Colon (tissue), 2 donors: ENCODE measurements around the gene ZEB2.

Experiments
- FAIRE-seq: peaks from 2 replicates; lab custom pipeline; 2012; peaks lifted over from hg19 to GRCh38; lab: Jason Lieb, UNC
- donor health status: control.
- donor health status: control.

The ZEB2 gene

DNA sequence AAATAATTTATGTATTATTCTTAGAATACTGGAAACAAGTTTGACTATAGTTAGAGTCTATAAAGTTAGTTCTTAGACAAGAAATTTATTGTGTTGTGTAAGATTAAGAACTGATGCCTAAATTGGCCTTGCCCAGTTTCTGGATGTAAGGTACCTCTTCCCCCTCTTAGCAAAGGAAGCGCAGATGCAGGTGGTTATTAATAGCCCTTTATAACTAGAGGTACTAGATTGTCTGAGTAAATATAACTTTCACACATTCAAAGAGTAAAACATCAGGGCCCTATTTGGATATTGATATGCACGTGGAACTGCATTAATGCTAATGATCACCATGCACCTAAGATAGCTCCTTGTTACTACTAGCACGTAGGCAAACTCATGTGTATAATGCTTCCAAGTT lies 100.7 kb downstream of the ZEB2 start:
- FAIRE-seq = no peak

DNA sequence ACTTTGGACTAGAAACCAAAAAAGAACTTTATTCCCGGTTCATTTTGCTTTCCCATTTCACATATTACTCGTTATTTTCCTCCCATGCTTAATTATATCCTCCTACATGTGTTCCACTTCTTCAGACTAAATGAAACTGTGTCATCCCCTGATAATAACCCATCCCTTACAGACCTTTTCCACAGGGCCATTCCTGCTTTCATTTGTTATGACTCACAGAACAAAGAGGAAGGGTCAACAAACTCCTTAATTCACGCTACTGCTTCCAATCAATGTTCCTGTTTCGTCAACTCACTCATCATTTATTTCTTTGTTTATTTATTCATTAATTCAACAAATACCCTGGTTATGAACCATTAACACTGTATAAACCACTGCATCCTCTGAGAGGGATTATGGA lies 104.5 kb downstream of the ZEB2 start:
- no peak for FAIRE-seq

DNA sequence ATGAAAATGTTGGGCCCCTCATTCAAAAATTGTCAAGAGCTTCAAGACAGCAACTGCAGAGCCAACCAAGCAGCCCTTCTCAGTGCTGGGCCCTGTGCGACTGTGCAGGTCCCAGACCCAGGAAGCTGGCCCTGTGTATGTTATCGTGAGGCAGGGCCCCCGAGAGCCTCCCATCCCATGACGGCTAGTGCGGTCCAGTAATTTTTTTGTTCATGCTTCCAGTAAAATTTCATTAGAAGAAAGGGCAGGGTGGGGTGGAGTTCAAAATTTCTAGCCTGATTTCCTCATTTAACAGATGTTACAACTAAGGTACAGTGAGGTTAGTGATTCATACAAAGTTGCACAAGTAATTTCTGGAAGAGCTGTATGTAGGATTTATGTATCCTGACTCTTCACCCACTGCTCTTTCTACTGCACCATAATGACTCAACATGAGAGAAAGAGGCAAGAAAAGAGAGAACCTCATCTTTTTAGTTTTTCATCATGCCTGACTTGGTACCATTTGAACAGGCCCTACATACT lies 105.5 kb downstream of the ZEB2 start:
- FAIRE-seq = no peak

DNA sequence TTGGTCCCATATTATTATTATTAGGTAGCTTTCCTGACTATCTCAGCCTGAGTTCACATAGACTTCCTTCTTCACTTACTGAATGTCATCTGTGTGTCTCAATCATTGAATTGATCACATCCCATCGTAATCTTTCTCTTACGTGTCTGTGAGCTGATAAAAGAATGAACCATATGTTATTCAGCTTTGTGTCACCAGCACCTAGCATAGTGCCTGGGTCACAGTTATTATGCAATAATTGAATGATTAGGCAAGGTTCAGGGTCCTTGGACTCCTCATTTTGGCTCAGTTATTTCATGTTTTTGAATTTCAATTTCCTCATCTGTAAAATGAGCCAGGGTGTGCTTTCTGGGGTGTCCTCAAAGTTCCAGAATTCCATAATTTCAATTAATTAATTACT lies 107.2 kb downstream of the ZEB2 start:
- FAIRE-seq = no peak

DNA sequence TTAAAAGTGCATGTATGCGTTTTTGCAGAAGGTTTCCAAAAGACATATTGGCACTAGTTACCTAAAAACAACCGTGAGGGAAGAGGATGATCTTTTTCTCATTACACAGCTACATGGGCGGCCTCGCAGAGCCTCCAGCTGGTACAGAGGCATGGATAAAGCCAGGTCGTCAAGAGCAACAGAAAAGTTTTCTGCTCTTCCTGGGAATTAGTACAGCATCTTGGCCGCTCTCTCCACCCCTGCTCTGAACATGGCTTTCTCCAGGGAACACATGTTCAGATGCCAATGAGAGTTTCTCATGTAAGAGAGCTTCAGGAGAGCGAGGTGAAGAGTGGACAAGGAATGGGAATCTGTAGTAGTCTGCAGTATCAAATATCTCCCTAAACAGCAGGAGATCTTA lies 108.4 kb downstream of the ZEB2 start:
- no peak for FAIRE-seq

DNA sequence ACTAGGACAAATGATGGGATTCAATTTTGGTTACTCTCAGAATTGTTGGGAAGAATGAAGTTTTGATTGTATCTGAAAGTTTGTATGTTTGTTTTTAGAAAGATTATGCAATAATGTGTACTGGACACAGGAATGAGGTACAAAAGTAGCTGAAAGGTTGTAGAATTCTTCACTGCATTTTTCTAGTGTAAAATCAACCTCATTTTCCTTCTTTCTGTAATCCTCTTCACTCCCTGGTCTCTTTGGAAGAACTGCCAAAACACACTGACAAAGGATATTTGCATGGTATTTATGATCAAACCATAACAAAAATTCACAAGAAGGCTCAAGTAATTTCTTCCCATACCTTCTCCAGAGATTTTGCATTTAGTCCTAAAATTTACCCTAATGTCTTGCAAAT lies 110.7 kb downstream of the ZEB2 start:
- FAIRE-seq = no peak

DNA sequence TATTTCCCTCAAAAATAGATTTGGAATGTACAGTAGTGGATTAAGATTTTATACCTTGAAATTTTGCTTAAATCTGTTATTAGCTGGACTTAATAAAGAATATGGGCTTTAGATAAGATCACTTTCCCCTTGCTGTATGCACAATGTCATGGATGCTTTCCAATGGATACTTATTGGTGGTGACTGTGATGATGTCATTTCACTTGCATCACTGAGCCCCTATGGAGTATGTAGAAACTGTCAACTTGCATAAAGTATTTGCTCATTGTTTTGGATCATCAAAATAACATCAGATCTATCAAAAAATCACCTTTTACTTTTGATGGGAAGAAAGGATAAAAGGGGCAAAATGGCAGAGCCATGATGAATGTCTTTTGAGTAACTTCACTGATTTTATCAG lies 112.7 kb downstream of the ZEB2 start:
- no peak for FAIRE-seq

DNA sequence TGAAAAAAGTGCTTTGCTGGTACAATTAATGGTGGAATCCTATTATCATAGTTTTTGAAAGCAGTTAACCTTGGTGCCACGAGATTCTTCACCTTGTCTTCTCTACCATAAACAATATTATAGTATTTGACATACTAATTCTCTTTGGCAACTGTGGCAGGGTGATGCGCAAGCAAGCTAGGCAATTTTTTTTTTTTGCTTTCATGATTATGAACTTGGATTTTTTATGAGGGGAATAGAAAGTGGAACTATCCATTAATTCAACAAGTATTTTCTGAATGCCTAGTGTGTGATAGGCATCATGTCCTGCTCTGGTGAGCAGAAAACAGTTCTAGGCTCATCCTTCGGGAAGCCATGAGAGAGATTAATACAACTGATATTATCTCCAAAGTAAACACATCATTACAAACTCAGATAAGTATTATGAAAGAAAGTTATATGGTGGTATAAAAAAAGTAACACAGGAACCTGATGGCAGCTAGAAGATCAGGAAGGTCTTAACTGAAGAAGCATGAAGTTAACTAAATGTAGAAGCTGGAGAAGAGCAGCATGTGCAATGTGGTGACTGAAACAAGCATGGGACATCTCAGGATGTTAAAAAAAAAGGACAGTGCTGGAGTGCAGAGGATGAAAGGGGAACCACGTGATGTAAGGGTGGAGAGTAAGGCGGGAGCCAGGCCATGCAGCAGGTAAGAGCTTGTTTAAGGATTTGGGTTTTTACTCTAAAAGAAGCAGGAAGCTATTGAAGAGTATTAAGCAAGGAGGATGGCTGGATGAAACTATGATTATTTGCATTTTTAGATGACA lies 113.7 kb downstream of the ZEB2 start:
- no peak for FAIRE-seq

DNA sequence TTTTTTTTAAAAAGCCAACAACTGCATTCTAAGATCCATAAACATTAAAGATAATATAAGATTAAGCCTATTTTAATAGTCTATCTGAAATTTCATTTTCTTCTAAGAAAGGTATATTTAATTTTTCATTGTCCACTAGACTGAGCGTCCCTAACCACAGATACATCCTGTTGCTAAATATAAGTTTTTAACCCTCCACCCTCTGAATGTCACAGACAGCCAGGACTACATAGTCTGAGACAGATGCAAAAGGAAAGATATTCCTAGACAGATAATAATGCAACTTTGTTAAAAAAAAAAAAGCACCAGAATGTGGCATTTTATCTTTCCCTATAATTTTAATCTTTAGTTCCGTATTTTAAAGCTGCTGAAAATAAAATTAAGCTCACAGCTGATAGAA lies 114.6 kb downstream of the ZEB2 start:
- peak; percentile 49 for FAIRE-seq

DNA sequence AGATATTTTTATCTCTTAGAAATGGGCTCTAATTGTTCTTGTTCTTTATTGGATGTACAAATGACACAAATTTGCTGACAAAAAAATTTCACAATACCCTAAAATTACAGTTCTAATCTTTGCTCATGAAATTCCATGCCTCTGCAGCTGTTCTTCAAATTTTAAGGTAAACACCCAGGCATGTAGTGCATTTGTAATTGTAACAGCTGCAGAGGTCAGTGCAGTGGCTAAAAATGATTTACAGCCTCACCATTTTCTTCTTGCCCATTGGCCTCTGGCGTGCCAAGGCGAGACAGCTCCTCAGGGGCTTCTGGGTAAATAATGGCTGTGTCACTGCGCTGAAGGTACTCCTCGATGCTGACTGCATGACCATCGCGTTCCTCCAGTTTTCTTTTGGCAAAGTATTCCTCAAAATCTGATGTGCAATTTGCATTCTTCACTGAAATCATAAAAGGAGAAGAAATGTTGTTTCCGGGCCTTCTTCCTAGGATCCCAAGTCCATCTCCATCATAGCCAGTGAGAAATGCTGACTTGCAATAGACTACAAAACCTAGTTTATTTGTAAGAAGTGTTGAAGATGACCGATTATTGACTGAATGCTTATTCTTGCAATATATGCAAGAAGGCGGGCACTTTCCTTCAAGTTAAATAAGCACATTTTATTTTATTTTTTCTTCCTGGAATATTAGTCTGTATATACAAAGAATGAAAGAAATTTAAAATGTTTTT lies 115.2 kb downstream of the ZEB2 start:
- FAIRE-seq = no peak

DNA sequence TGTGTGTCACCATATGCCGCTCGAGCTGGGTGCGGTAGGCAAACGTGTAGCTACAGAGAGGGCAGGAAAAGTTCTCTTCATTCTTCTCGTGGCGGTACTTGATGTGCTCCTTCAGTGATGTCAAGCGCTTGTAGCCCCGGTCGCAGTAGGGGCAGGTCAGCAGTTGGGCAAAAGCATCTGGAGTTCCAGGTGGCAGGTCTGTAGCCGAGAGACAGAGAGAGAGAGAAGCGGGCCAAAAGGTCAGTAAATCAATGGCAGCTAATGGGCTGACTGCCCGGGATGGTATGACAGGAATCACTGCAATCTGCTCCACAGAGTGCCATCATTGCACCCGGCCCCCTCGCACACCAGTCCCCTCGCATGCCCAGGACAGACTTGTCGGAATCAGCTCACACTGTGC lies 116.0 kb downstream of the ZEB2 start:
- FAIRE-seq = no peak

DNA sequence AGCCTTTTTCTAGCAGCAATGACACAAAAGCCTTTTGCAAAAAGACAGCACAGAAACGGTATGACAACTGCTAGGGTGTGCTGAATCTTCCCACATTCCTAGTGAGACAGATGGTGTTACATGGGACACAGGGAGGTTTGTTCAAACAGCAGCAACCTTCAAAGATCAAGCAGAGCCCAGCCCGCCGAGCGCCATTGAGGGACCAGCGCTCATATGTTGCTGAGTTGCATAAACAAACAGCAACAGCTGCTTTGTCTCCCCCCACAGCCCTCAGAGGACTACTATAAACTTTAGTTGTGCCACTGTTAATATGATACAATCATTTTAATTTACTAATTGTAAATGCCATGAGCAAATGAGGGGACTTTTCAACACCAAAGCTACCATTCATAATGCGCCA lies 117.7 kb downstream of the ZEB2 start:
- no peak for FAIRE-seq

DNA sequence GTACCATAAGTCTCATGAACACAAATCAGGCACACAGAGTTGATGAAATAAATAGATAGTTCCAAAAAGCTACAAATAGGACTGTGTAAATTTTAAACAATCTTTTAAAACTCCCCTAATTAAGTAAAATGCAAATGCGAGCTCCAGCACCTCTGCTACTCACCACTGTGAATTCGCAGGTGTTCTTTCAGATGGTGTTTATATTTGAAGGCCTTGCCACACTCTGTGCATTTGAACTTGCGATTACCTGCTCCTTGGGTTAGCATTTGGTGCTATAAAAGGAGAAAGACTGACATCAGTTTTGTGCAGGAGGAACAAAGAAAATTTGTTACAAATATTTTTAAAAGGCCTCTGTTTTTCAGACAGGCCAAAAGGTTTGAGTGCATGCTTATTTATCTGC lies 118.9 kb downstream of the ZEB2 start:
- FAIRE-seq = no peak

DNA sequence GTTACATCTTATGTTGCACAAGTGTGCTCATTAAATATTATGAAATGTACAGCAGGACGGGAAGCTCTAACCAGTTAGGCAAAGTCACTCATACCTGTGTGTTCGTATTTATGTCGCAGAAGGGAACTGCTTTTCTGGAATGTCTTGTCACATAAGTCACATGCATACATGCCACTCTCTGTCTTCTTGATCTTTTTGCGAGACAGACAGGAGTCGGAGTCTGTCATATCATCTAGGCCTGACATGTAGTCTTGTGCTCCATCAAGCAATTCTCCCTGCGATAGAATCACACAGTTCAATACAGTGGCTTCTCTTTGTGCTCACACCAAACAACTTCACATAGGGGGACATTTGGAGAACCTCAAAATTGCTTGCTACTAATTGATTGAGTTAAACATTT lies 123.6 kb downstream of the ZEB2 start:
- FAIRE-seq = no peak

DNA sequence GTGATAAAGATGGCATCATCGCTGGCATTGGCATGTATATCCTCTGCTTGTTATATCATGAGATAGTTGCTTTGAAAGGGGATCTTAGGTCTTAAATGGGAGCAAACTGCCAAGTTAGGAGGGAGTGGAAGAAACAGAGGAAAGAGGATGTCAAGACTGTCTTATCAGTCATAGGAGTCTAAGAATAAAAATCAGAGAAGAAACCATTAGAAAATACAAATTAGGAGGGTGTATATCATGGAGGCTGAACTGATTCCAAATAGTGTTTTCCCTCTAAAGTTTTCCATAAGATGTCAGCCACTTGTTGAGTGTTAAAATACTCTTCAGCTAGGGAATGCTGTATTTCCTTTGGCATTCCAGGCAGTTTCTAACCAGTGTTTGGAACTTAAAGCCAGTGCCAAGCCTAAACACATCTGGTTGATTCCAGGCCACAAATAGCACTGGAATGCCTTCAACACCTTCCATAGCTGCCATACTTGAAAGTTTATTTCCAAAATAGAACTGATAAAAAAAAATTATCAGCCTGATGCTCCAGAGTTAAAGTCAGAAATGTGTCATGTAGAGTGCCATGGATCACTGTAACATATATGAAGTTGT lies 129.4 kb downstream of the ZEB2 start:
- FAIRE-seq = no peak

DNA sequence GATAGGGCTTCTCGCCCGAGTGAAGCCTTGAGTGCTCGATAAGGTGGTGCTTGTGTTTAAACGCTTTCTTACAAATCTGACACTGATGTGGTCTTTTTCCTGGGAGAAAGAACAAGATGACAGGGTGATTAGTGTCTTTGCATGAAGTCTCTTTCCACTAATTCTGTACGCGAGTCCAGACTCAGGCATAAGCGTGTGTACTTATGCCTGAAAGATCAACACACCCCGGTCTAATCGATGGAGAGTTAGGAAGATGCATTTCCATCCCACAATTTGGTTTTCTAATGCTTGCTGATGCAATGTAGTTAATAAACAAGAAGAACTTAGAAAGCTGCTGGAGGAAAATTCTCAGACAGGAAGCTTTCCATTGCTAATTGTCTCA lies 130.0 kb downstream of the ZEB2 start:
- no peak for FAIRE-seq

DNA sequence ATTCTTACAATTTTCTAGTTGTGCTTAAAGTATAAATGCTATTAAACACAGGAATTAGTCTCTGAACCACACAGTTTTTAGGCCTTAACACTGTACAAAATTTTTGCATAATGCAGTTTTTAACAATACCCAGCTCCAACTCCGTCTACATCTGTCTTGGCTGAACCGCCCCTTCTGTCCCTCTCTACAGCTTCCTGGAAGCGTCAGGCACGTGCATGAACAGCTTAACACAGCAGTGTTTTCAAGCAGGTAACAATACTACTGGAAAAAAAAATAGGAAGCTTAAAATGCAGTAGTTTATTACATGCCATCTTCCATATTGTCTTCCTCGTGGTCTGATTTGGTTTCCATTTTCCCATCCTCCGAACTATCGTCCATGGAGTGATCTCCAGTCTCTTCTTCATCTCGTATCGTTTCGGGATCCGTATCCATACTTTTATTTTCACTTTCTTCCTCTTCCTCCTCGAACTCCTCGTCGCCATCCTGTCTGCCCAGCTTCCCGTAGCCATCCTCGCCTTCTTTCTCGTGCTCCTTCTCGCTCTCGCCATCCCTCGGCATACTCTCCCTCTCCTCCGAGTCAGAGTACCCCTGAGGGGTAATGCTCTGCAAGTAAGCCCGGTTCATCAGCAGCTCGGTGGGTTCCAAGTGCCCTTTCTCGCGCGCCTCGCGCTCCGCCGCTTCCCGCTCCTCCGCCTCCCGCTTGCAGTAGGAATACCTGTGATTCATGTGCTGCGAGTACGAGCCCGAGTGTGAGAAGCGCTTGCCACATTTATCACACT lies 130.6 kb downstream of the ZEB2 start:
- FAIRE-seq = no peak

DNA sequence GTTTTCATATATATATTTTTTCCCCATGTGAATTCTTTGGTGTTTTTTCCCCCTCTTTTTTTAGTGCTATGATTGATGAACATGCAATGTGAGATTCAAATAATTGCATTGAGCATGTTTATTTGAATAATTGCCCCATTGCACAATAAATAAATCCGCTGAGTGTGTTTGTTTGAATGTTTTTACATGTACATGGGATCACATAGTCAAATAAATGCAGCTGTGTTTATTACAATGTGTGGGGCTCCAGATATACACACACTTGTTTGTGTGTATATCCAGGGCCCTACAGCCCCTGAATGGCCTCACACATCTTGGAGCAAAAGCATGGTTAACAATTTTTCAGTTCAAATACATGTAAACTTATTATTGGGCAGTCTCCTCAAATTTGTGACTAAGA lies 134.5 kb downstream of the ZEB2 start:
- no peak for FAIRE-seq

DNA sequence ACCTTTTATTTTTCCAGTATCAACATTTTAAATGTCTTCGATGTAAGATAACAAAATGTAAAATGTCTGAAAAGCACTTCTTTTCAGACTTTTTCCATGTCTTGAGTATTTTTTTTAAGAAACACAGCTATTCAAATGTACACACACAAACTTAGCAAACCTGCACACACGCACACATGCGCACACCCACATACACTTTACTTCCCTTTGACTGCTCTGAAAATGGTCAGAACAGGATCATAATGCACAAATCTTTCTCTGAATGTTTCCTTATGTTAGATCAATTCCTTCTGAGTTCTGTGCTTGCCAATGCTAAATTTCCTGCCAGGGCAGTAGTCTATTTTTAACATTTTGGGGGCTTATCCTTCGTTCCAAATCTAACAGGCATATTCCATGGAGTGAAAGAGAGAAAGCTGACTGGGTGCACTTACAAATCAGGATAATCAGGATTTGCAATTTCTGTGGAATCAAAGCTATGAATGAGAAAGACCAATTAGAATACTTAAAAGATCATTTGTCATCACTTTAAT lies 136.3 kb downstream of the ZEB2 start:
- FAIRE-seq = no peak

DNA sequence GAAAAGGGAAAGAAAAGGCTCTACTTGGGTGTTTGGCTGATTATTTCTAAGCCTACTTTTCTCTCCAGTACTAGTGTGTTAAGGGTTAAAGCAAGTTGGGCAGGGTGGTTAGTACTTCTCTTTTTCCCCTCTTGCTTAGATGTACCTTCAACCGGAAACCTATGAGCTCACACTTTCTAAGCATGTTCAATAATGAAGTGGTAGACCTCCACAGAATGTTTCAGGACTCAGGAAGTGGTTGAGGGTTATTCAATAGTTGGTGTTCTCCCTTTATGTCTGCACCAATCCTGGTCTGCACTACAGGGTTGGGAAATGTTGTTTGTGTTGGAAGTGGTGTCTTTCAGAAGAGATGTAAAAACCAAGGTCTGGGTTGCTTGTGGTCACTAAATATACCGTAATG lies 137.1 kb downstream of the ZEB2 start:
- no peak for FAIRE-seq

DNA sequence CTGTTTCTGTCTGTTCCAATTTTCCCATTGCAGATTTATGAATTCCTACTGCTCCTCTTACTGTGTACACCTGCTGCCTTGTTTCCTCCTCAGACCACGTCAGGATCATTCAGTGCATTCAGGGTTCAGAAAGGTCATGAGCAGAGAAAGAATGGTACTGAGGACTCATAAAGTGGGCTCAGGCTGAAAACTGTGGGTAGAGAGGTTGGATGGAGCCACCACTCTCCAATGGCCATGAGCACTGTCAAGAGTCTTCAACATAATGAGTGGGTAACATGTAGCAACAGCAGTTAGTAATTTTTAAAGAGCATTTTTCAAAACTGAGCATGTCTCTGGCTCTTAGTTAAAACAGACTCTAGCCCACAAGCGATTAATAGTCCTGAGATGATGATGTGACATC lies 138.2 kb downstream of the ZEB2 start:
- FAIRE-seq = no peak

DNA sequence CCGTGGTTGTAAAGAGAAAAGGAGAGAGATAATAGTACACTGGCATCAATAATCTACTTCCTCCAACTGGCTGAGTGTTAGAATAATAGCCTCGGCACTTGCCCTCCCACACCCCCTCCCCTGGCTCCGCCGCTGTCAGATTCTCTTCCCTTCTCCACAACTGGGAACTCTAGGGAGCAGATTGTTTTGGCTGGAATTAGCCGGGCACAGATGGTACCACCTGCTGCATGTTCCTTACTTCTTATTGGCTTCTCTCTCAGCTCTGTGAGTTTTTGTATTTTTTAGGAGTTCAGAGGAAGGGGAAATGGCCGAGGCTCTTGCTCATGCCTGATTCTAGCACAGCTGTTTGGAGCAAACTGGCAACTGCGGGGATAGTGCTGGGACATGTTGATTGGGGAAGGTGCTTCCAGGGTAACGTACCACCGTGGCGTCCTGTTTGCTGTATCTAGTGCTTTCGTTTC lies 140.0 kb downstream of the ZEB2 start:
- no peak for FAIRE-seq
